GM21528 (cell line): Measurements from ENCODE around the gene SGCD.

Experiments
- ATAC-seq: cut with Tn5 transposase; IDR thresholded peaks from one replicate; pipeline ENCODE4 v1.9.1; 2021; ENCODE audit warnings: mild to moderate bottlenecking, moderate library complexity; ENCODE audit not compliant: unreplicated experiment, low FRiP score

Gene SGCD

DNA sequence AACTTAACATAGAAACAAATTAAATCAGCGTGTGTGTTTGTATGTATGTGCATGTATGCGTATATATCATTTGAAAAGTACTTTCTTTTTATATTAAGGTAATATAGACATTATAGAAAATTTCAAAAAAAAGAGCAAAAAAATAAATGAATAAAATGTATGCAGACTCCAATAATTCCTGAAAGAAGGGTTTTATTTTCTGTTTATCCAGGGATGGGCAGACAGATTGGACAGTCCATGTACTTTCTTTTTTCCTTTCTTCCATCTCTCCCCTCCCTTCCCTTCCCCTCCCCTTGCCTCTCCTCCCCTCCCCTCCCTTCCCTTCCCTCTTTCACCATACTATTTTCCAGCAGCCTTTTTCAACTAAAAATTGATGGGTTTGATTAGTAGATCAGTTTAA is 123.8 kb downstream of the SGCD start:
- no peak for ATAC-seq

DNA sequence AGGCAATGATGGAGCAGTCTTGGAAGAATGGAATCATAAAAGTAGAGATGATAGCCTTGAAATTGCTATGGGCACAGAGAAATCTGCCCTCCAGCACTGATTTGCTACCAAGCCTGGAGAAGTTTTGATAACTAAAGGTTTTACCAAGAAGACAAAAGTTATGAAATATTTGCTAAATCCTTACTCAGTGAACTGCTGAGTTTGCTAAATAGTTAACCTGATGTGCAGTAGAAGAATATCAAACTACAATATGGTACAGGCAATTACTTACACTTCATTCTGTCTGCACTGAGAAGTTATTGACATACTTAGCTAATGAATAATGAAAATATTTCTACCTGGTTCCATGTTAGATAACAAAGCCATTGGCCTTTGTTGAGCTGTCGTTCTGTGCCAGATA is 124.5 kb downstream of the SGCD start:
- ATAC-seq, result no peak

DNA sequence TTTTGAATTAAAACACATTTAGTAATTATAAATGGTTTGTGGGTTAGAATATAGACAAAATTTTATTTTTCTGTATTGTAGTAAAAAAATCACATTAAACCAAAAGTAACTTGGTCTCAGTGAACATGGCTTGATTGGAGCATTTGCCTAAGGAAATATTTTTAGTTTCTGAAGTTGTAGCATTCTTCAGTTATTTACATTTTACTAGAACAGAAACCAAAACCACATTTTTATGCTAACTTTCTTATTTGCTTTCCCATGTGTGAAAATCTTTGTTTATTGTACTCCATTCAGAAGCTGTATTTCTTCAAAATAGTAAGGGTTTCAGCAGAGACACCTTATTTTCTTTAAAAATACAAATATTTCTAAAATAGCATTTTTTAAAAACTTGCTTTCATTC is 129.9 kb downstream of the SGCD start:
- no peak for ATAC-seq

DNA sequence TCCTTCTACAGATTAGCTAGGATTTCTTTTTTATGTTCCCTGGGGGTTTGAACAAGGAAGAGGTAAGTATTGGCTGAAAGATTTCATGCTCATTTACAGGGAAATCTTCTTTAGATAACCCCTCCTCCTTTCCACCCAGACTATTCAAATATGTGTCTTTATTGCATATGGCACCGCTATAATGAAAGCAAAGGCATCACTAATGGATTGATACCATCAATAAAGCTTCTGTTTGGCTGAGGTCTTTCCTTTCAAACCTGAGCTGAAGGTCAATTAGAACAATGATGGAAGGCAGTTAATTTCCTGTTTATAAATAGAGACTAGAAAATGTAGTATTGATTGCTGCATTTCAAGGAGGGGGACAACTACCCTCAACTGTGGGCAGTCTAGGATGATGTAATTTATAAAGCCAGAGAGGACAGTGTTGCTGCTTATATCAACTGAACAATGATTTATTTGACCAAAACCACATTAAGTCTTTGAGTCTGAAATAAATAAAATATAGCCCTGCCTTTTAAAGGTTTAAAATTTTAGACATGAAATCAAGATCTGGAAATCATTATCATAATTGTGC is 132.9 kb downstream of the SGCD start:
- ATAC-seq, result no peak

DNA sequence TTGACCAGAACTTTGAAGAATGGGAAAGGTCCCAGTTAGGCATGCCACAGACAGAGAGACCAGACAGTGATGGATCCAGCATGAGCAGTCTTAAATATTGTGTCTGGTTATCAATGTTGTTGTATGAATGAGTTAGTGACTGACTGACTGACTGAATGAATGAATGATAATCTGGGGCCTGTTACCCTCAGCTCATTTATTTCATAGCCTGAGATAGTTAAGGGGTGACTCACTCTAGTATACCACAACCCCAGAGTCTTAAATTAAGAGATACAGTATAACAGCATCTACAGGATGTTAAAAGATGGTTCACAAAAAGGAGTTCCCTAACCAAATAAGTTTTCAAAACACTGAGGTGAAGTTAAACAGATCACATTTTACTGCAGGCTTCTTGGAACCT is 133.5 kb downstream of the SGCD start:
- no peak for ATAC-seq

DNA sequence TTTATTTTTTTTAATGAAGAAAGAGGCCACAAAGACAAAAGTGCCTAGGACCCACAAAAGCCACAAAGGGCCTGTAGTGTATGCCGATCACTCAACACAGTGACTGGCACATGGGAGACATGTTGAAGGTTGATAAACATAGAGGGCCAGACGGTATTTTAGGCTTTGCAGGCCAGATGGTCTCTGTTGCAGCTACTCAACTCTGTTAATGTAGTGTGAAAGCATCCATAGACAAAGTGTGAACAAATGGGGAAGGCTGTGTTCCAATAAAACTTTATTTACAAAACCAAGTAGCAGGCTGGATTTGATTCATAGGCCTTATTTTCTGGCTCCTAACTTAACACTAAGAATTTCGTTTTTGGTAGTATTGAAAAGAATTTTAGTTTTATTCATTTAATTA is 139.9 kb downstream of the SGCD start:
- ATAC-seq, result no peak

DNA sequence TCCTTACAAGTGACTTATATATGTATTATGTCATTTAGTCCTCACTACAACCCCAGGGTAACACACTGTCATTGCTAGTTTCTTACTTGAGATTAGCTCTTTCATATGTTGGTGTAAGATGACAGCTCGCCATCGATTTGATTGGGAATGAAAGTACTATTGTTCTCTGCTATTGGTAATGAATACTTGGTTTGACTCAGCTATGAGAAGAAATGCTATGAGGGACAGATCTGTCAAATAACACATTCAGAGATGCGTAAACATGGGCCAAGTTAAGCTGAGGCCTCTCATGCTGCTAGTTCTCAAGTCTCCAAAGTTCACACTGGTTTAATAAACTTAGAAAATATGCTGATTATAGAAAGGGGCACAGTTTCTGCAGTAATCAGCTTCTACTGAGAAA is 142.7 kb downstream of the SGCD start:
- ATAC-seq, result no peak

DNA sequence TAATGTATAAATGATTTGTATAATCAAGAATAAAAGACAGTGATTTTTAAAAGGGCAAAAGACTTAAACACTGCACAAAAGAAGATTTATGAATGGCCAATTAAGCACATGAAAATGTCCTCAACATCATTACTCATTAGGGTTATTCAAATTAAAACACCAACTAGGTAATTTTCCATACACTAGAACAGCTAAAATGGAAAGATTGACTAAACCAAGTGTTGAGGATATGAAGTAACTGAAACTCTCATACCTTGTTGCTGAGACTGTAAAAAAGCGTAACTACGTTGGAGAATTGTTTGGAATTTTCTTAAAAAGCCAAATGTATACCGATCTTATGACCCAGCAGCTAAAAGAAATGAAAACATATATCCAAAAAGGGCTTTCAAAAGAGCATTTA is 144.9 kb downstream of the SGCD start:
- no peak for ATAC-seq

DNA sequence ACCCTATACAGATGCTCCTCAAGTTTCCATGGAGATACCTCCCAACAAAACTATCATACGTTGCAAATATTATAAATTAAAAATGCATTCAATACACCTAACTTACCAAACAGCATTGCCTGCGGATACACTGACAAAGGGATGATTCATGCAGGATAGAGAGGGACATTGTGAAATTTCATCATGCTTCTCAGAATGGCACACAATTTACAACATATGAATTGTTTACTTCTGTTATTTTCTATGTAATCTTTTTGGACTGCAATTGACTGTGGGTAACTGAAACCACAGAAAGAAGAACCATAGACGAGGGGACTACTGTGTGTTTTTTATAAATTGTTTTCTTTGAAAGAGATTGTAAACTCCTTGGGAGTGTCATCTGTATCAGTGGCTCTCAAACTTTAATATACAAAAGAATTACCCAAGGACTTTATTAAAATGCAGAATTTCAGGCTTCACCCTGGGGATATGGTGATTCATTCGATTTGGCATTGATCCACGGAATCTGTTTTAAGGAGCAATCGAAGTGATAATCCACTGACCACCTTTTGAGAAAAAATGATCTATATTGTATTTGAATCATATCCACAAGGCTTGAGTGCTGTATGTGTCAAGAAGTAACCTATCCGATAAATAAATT is 146.4 kb downstream of the SGCD start:
- ATAC-seq, result no peak

DNA sequence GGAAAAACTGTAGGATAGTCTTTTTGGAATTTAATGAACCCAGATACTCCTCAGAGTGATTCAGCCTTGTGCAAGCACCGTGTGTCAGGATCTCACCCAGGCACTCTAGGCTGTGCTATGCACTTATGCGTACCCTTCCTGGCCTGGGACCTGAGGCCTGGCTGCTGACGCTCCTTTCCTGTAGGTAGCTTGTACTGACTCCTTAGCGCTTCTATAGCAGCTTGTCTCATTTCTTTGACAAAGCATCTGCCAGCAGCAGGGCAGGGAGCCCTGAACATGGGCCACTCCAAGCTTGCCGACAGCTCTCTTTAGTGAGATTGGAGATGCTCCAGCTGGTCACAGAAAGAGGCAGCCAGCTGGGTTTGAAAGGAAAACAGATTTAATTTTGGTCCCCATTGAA is 147.3 kb downstream of the SGCD start:
- no peak for ATAC-seq

DNA sequence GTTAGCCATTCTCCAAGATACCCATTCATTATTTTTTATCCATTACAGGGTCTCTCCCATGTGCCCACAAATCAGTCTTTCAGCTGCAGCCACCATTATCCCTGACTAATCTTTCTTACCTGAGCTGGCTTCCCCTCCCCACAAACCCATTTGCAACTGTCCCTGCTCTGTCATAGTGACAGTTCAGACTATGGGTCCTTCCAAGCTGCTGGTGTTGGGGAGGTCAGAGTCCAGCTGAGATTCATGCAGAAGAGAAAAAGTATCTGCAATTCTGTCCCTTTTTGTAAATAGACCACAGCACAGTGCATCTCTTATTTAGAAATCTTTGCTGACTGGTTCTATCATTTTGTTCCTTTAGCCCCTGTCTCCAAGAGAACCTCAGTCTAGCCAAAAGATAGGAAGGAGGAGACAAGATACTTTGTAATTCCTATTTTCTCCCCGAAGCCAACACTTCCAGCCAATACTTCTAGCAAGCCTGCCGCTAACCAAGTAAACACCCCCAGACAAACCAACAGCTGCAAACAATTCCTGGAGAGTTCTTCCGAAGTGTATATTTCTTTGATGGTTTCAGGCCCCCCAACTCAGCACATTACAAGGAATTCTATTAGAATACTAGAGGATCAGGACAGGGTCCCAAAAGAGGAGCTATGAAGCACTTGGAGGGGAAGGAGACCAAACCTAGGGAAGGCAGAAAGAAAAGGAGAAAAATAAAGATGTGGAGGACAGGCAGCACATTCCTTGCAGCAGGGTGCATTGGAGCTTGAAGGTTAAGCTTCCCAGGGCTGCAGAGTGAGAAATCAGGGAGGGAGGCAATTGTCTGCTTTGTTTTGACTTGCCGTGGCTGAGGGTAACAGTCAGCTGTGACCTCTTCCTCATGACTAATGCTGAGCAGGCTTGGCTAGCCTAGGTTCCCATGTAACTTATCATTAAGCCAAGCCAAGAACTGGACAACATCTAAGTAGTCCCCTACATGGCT is 148.5 kb downstream of the SGCD start:
- no peak for ATAC-seq

DNA sequence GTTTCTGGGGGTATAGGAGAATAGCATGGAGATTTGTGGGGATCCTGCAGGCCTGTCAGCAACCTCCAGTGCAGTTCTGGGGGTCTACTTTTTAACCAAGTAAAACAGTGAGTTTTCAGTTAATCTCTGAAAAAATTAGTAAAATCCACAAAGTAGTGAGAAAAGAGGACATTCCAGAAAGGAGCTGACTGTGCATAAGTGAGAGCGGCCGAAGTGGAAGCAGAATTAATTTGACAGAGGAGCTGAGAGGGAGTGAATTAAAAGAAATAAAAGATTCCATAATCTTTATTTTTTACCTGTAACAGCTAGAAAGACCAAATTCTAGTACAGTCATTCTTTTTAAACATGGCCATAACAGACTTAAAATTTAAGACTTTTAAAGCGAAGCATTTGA is 149.2 kb downstream of the SGCD start:
- ATAC-seq, result no peak

DNA sequence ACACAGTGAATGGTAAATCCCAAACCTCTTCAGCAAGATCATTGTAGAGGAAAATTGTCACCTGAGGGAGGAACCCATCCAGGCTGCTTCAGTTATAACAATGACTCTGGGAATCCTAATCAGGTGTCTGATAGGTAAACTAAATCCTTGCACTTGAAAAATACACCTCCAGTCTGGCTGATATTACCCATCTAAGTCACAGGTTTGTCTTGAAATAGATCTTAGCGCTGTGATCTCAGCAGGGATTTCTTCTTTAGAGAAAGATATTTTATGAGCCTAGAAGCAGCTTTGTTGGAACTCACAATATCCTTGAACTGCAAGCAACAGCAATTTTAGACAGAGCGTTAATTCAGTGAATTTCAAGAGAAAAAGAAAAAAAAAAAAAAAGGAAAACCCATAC is 149.7 kb downstream of the SGCD start:
- no peak for ATAC-seq

DNA sequence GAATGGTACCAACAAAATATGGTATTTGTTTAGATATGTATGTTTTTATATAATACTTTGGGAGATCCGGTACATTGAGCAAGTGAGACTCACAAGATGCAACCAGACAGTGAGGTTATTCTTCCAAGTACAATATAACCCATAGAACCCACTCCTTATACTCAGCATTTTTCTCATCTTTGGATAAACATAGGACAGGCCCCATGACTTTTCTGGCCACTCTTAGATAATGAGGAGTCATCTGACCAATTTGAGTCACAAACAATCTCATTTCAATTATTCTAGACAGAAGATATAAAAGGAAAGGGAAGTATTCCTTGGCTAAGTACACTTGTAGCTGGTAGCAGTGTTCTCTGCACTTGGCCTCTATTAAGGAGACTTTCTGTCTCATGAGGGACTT is 150.2 kb downstream of the SGCD start:
- ATAC-seq, result no peak

DNA sequence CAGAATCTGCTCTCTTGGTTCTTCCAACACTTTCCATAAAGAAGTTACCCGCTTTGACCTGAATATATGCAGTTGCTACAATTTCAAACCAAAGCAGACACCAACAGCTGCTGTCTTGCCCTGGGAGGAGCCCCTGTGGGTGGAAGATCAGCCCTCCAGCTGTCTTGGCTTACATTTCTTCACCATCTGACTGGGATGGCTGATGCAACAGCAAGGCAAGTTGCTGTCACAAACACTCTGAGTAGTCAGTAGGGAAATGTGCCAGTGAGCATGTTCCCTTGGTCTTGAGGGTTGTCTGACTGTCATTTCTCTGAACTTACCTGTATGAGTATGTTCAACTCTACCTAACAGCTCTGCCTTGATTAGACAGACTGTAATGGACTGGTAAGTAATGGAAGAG is 152.9 kb downstream of the SGCD start:
- no peak for ATAC-seq

DNA sequence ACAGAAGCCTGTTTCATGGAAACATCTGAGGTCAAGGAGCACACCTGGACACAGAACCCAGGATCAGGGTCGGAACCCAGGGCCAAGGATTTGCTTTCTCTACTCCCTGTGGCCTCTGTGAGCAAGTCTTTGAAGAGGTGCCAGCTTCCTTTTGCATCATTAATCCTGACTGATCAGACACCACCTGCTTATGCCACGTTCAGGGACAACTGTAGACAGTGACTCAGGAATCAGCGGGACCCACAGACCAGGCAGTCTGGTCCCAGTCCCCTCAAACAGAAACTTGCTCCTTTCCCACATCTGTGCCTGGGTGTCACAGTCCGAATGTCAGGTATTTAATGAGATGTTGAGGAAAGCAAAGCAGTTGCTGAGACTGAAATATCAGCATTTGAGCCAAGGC is 154.8 kb downstream of the SGCD start:
- ATAC-seq, result no peak

DNA sequence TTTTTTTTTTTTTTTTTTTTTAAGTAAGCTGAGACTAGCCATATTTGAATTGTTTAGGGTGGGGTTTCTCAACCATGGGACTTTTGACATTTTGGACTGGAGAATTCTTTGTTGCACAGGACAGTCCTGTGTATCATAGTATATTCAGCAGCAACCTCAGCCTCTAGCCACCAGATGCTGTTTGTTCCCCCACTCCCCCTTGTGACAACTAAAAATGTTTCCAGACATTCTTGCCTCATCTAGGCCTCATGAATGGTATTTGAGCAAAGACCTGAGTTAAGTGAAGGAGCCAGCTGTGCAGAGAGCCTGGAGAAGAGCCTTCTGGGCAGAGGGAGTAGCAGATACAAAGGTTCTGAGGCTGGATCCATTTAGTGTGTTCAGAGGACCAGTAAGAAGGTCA is 155.9 kb downstream of the SGCD start:
- no peak for ATAC-seq

DNA sequence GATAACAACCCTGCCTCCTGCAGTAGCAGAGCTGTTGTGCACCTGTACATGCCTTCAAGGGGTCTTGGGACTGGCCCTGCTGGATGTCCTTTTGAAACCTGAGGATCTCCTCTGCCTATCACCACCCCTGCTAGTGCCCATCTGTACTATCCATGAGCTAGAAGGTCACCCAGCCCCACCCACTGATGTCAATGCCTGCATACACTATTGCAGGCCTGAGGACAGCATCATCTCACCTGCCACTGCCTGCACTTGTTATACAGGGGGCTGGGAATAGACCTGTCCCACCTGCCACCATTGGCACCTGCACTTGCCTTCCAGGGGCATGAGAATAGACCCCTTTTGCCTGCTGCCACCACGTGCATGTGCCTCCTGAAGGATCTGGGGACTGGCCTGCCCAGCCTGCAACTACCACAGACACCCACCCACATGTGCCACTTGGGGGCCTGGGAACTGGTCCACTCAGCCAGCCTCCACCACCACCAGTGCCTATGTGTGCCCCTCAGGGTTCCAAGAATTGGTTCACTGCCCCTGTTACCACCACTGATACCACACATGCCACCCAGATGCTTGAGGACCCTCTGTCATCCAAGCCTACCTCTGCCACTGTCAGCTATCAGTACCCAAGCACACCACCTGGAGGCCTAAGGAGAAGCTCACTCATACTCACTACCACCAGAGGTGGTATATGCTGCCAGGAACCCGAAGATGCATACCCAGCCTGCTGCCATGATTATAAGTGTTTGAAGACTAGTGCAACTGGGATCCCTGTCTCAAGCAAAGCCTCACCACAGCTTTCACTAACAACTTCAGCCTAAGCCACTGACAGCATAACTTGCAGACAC is 159.7 kb downstream of the SGCD start:
- ATAC-seq, result no peak

DNA sequence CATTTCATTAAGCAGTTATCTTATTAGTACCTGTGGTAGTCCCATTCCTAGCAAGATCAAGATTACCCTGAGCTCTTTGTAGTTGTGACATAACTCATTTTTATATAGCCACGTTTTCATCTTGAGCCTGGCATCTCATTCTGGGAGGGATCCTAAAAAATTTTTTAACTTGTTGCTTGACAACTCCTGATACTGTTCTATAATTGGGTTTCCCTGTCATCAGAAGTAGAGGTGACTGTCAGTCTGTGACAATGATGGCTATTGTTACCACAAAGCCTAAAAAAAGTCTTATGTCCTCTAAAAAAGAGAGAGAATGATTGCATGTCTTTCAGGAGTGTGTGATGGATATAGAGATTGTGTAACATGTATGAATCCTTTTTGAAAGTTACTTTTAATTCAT is 164.8 kb downstream of the SGCD start:
- no peak for ATAC-seq

DNA sequence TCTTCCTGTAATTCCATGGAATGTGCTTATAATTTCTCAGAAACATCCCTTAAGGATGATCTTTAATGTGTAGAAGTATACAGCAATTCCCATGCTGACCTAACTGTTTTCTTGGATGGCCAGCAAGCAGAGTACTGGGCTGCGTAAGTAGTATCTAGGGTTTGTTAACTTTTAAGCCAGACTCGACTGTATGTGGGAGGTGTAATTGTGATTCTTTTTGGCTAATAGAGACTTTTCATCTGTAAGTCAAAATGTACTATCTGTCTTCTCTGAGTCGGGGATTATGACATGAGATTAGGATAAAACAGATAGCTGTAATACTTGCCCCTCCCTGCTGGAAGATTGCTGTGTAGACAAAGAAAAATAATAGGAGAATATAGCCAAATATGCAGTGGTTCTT is 169.3 kb downstream of the SGCD start:
- ATAC-seq, result no peak

DNA sequence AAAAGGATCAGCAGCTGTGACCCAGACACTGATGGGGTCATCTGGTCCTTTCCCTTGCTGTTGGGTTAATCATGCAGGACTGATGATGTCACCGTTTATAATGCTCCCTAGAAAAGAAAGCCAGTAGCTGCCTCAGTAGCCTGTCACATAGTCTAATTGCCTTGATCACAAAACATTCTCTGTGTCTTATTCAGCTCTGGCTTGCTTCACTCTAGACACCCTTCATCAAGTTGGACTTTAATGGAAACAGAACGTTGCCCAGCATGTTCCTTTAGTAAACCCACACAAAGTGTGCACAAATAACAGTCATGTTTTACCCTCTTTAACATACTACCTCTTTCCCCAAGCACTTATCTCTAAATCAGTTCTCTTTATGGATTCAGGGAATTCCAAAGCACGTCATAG is 170.8 kb downstream of the SGCD start:
- no peak for ATAC-seq
